DMS79 (cell line): ENCODE measurements around the gene TMEM98.
"Not testable (repeated sequence)": the region's sequence is repeated elsewhere in the genome, so short reads cannot be mapped to it uniquely, and the experiment has no call there.

ENCODE experiments used
- DNase-seq: peaks from one replicate; lab custom pipeline; 2025; lab: John Stamatoyannopoulos, UW

TMEM98 gene

GRCh38 chr17:32927724-32928585, at the start of gene TMEM98:
TSS of gene TMEM98 (plus strand) at chr17:32928153. CDS start at chr17:32931529, 3,376 bp downstream.
- no peak for DNase-seq

- DNase-seq, result no peak
Measured at GRCh38 chr17:32878211-32878610, 49.7 kb upstream of the TMEM98 start.

- DNase-seq, result no peak
Measured at GRCh38 chr17:32879134-32879533, 48.8 kb upstream of the TMEM98 start.

GRCh38 chr17:32880671-32881453, 47.1 kb upstream of the TMEM98 start:
- DNase-seq, result no peak

- no peak for DNase-seq
Measured at GRCh38 chr17:32882029-32882428, 45.9 kb upstream of the TMEM98 start.

DNA sequence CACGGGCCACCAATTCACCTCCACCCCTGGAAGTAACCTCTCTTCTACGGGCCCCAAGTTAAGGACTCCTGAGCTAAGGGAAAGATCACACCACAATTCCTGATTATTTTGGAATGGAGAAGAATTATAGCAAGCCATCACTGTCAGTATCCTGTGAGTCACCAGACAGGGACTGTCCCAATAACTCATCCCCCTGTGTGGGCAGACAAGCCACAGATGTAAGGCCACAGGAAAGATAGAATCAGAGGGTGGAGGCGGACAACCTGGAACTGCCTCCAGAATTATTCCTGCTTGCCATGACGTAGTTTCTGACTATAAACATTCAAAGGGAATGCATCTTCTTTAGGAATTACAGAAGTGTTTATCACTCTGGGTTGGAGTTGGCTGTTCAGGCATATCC, 45.2 kb upstream of the TMEM98 start:
- DNase-seq, result no peak

DNA sequence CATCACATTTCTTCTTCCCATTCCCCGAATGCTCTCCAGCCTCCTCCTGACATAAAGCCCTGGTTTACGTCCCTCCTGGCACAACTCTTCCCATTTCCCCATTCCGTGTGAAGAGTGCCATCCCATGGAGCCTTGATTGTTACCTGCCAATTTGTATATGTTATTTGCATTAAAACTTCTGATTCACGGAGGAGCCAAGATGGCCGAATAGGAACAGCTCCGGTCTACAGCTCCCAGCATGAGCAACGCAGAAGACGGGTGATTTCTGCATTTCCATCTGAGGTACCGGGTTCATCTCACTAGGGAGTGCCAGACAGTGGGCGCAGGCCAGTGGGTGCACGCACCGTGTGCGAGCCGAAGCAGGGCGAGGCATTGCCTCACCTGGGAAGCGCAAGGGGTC, 41.0 kb upstream of the TMEM98 start:
- not testable (repeated sequence) for DNase-seq

DNA sequence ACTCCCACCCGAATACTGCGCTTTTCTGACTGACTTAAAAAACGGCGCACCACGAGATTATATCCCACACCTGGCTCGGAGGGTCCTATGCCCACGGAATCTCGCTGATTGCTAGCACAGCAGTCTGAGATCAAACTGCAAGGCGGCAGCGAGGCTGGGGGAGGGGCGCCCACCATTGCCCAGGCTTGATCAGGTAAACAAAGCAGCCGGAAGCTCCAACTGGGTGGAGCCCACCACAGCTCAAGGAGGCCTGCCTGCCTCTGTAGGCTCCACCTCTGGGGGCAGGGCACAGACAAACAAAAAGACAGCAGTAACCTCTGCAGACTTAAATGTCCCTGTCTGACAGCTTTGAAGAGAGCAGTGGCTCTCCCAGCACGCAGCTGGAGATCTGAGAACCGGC, 40.5 kb upstream of the TMEM98 start:
- DNase-seq, result not testable (repeated sequence)

GRCh38 chr17:32894245-32894644, 33.7 kb upstream of the TMEM98 start:
- no peak for DNase-seq

- DNase-seq, result no peak
Measured at GRCh38 chr17:32896647-32897258, 31.2 kb upstream of the TMEM98 start.

GRCh38 chr17:32899236-32900013, 28.5 kb upstream of the TMEM98 start:
- DNase-seq, result no peak

DNA sequence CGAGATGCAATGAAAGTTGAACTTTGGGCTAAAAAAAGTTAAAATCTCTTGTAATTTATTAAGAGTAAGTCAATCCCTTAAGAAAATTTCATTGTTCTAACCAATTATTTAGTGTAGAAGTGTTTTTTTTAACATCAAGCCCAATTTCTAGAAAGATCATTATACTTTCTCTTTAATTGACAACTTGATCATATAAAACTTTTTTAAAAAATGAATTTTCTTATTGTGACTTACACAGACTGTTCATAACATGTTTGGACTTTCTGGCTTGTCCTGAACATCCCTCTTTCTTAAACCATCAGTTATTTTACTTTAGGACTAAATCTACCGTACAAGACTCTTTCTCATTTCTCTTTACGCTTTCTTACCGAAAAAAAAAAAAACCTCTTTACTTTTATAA, 26.2 kb upstream of the TMEM98 start:
- no peak for DNase-seq

DNA sequence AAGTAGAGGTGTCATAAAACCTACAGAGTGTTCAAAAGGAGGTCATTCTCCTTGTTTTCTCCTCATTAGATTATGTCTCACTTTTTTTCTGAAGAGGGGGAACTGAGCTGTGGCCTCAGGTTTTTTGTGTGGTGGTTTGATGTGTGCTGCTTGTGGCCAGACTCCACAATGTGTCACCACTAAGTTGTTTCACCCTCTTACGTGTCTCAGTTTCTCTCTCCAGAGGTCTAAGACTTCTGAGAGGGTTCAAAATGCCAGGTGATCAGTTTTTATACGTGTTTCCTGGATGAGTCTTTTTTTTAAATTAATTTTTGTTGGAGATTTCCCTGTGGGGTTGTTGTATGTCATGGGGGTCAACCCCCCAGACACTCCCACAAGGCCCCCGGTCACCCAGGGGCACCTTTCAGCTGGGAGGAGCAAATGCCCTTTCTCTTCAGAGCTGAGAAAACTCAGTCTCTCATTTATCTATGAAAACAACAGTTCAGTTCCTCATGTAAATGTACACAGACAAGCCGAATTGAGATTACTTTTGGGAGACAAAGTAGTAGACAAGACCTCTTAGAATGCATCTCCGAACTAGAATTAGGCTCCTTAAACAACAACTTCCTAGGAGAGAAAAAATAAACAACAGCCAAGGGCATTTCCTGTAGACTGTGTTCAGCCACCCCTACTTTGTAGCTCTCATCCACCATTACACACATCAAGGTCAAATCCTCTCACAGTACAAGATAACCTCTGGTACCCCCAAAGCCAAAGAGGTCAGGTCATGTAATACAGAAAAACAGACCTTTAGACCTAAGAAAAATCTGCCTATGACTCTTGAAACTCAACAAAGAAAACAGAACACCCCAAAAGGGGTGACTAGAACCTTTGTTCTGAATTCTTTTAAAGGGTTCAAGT, 23.9 kb upstream of the TMEM98 start:
- DNase-seq, result no peak

GRCh38 chr17:32904891-32905290, 23.1 kb upstream of the TMEM98 start:
- no peak for DNase-seq

- no peak for DNase-seq
Measured at GRCh38 chr17:32907583-32907982, 20.4 kb upstream of the TMEM98 start.

DNA sequence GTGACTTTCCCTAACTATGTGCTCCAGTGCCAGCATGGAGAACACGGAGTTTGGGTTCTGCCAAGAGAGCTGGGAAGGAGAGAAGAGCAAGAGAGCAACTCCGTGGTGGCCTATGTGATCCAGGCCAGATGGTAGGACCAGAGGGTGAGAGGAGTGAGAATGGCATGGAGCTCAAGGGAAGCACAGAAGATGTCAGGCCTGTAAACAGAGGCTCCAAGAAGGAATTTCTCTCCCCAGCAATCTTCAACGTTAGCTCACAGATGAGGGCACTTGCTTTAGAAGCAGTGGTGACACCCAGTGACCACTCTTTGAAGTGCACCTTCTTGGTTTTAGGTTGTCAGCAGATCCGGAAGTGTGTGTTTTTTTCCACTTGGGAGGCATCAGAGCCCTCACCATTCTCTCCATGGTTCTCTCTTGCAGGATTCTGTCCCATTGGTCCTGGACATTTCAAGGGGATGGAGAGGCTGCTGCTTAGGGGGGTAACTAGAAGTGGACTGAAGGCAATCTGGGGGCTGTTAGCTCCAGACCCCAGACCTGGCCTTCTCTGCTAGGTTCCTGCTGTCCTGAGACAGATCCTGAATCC, 18.1 kb upstream of the TMEM98 start:
- DNase-seq, result peak; percentile 25

DNA sequence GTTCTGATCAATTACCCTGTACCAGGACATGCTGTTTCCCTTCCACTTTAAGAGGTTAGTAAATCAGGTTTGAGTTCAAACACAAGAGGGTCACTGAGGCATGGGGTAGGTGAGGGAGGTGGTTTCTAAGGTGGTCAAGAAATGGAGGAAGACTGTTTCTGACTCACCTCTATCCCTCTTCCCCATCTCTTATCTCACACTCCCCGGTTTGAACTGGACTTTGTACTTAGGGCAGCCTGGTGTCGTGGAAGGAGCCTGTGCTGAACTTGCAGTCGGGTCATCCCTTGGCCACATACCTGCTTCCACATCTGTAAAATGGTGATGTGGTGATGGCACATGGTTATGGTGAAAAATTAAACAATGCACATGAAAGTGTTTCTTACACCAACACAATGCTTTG, 17.2 kb upstream of the TMEM98 start:
- DNase-seq, result no peak

DNA sequence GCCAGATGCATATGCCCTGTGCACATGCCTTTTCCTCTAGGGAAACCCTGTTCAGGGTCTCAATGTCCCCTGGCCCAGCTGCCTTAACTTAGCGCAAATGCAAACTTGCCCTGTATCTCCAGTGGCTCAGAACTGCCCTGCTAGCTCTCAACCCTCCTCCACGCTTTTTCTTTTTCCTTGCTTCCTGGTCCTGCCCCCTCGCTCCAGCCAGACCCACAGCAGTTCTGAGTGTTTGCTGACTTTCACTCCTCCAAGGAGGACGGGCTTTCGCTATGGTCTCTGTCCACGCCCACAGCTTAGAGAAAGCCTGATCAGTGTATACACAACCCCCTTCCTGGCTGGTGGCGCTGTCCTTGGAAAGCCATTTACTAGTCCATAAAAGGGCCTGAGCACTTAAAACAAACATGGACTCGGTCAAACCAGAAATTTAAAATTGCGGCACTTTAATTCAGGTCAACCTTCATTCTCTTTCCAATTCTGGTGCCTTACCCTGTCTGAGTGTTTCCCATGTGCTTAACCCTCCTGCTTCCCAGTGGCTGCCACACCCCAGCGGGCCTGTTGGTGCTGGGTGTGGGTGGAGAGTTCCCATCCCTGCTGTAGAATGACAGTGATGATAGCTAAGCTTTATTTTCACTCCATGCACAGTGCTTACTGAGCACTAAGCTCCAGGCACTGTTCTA, 15.6 kb upstream of the TMEM98 start:
- DNase-seq, result no peak

DNA sequence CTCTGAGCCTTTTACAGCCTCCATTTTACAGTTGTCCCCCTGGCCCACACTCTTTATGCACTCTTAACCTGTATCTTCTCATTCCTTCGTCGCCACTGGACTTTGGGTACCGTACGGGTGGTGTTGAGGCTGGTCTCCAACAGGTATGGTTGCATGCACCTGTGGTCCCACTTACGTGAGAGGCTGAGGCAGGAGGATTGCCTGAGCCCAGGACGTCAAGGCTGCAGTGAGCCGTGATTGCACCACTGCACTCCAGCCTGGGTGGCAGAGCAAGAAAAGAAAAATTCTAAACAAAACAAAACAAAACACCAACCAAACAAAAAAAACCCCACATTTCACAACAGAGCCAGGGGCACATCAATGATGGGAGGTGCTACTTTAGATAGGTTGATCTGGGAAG, 14.4 kb upstream of the TMEM98 start:
- no peak for DNase-seq

DNA sequence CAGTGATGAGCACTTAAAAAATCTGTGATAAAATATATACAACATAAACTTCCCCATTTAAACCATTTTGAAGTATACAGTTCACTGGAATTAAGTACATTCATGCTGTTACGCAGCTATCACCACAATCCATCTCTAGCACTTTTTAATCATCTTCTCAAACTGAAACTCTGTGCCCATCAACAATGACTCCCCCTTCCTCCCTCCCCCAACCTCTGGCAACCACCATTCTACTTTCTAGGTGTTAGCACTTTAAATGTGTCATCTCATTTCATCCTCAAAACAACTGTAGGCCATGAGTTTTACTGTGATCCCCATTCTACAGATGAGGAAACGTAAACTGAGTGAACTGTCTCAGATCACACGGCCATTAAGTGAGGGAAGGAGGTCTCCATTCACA, 13.8 kb upstream of the TMEM98 start:
- DNase-seq, result no peak
